Mononuclear cell (primary cell): Measurements from ENCODE around the gene RWDD2A. TPM values are rescaled to one million over a fixed set of nuclear protein-coding genes. Genes with fewer than 3 reads are reported as not detected.
"Not testable (repeated sequence)": the region's sequence is repeated elsewhere in the genome, so short reads cannot be mapped to it uniquely, and the experiment has no call there.

Source experiments
- H3K27me3 ChIP-seq: 2 replicates; pipeline ENCODE4 v1.6.0; 2011; ENCODE audit warnings: low read length, control low read depth; ENCODE audit not compliant: insufficient read depth
- H3K4me1 ChIP-seq: 2 replicates; pipeline ENCODE4 v1.5.1; 2011; ENCODE audit warnings: mild to moderate bottlenecking, low read length, control low read depth; ENCODE audit not compliant: insufficient read depth
- H3K4me3 ChIP-seq: 2 replicates; pipeline ENCODE4 v1.5.1; 2011; ENCODE audit warnings: mild to moderate bottlenecking, low read length, moderate library complexity
- H3K9me3 ChIP-seq: 2 replicates; pipeline ENCODE4 v1.5.1; 2011; ENCODE audit warnings: low read depth, mild to moderate bottlenecking, control low read depth, low read length
- total RNA-seq: library from RNA; depleted of rRNA; stranded (reverse); fragments of >200 nt; gene quantifications from one replicate; pipeline ENCODE4 v1.2.3, GENCODE V29; 2012

RWDD2A gene
- total RNA-seq, 1 donor, result 2.1 TPM

- Histone ChIP-seq H3K4me1 (no peaks in the 10 kb centered on the region), H3K4me3 (no peak overlapping the region), H3K9me3 (no peaks in the 10 kb centered on the region), H3K27me3 (no peaks in the 10 kb centered on the region)
Observed at GRCh38 chr6:83185096-83185495, 8.1 kb upstream of the RWDD2A start.

GRCh38 chr6:83188501-83188900 is 4.7 kb upstream of the RWDD2A start:
- Histone ChIP-seq H3K4me3 (no peak overlapping the region), H3K4me1 (peaks cover 17% of the 10 kb centered on the region), H3K27me3 (no peaks in the 10 kb centered on the region), H3K9me3 (no peaks in the 10 kb centered on the region)

DNA sequence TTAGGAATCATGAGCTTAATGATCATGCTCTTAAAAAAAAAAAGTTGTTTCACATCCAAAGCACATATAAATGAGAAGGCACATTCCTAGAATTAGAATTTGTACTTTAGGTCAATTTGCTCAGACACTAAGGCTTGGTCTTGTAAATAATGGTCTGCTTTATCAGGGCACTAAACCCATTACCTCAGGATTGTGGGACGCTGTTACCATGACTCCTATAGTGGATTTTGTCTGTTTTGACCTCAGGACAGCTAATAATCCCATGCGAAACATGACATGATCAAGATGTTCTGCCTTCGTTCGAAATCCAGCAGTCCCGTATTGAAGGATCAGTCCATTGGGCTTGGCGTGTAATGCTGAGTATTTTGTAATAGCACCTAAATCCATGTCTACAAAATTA is 2.5 kb upstream of the RWDD2A start:
- Histone ChIP-seq H3K9me3 (no peaks in the 10 kb centered on the region), H3K4me3 (no peak overlapping the region), H3K27me3 (no peaks in the 10 kb centered on the region), H3K4me1 (peaks cover 28% of the 10 kb centered on the region)

DNA sequence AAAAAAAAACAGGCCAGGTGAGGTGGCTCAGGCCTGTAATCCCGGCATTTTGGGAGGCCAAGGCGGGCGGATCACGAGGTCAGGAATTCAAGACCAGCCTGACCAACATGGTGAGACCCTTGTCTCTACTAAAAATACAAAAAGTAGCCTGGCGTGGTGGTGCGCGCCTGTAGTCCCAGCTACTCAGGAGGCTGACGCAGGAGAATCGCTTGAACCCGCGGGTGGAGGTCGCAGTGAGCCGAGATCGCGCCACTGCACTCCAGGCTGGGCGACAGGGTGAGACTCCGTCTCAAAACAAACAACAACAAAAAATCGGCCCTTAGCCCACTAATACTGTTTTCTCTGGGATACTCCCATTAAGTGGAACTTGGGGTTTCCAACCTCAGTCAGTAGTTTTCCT is 1.2 kb upstream of the RWDD2A start:
- not testable (repeated sequence) for H3K9me3 ChIP-seq, H3K27me3 ChIP-seq, H3K4me3 ChIP-seq
- peaks cover 28% of the 10 kb centered on the region for H3K4me1 ChIP-seq

- no peaks in the 10 kb centered on the region for H3K27me3 ChIP-seq
- peak overlapping the region; percentile 62 for H3K4me3 ChIP-seq
- H3K9me3 ChIP-seq, result no peaks in the 10 kb centered on the region
- peaks cover 28% of the 10 kb centered on the region for H3K4me1 ChIP-seq
Observed at GRCh38 chr6:83192456-83192855, 701 bp upstream of the RWDD2A start.

GRCh38 chr6:83193747-83194566 is 800 bp downstream of the RWDD2A start:
- Histone ChIP-seq H3K4me1 (peaks cover 28% of the 10 kb centered on the region), H3K27me3 (no peaks in the 10 kb centered on the region), H3K4me3 (peak overlapping the region; percentile 62), H3K9me3 (no peaks in the 10 kb centered on the region)

- no peaks in the 10 kb centered on the region for H3K27me3 ChIP-seq
- no peaks in the 10 kb centered on the region for H3K9me3 ChIP-seq
- H3K4me3 ChIP-seq, result no peak overlapping the region
- peaks cover 9% of the 10 kb centered on the region for H3K4me1 ChIP-seq
Observed at GRCh38 chr6:83198486-83199172, 5.5 kb downstream of the RWDD2A start.

DNA sequence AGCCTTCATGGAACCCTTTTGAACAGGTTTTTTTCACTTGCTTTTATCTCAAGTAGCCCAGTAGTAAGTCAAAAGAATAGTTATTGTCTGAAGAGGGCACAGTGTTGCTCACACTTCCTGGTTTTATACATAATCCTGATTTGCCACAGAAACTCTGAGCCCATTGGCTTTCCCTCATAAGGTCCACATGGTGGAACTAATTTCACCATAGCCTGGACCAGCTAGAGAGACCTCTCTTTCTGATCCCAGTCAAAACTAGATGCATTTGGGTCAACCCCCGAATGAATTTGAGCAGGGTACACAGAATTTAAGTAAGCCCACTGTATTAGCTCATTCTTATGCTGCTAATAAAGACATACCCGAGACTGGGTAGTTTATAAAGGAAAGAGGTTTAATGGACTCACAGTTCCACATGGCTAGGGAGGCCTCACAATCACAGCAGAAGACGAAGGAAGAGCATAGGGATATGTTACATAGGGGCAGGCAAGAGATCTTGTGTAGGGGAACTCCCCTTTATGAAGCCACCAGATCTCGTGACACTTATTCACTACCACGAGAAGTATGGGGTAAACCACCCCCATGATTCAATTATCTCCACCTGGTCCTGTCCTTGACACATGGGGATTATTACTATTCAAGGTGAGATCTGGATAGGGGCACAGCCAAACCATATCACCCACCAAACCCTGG is 6.2 kb downstream of the RWDD2A start:
- H3K9me3 ChIP-seq, result no peaks in the 10 kb centered on the region
- H3K4me1 ChIP-seq, result peaks cover 2% of the 10 kb centered on the region
- H3K27me3 ChIP-seq, result no peaks in the 10 kb centered on the region
- no peak overlapping the region for H3K4me3 ChIP-seq

DNA sequence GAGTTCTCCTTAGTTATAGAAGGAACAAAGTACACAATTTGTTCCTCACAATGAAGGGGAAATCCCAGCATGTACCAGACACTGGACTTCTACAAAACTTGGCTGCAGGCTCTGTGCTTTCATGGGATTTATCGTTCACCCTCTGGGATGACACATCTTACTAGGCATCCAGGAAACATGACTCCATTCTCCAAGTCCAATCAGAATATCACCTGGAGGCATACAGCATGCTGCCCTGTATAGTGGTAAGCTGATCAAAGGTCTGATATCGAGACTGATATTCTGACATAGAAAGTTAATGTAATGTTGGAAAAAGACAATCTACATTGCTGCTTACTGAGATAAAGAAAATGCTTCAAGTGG is 6.7 kb downstream of the RWDD2A start:
- Histone ChIP-seq H3K4me3 (no peak overlapping the region), H3K9me3 (no peaks in the 10 kb centered on the region), H3K4me1 (no peaks in the 10 kb centered on the region), H3K27me3 (no peaks in the 10 kb centered on the region)

DNA sequence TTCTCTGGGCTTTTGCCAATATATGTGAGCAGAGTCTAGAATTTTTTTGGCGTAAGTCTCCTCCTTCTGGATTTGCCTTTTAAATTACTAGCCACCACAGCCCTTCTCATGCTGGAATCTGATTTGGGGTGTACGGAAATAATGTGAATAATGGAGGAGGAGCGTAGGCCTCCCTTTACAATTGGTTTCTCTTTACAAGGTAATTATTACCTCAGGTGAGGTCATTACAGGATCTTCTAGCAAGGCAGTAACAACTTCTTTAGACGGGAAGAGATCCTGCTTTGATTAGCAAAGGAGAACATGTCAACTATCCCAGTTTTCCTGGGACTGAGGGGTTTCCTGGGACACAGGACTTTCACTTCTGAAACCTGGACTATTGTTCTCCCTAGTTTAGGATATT is 8.9 kb downstream of the RWDD2A start:
- Histone ChIP-seq H3K4me1 (no peaks in the 10 kb centered on the region), H3K9me3 (no peaks in the 10 kb centered on the region), H3K4me3 (no peak overlapping the region), H3K27me3 (peaks cover 3% of the 10 kb centered on the region)

GRCh38 chr6:83215131-83216047 is 22.2 kb downstream of the RWDD2A start:
- Histone ChIP-seq H3K4me1 (no peaks in the 10 kb centered on the region), H3K27me3 (peaks cover 10% of the 10 kb centered on the region), H3K4me3 (no peak overlapping the region), H3K9me3 (no peaks in the 10 kb centered on the region)

- H3K9me3 ChIP-seq, result no peaks in the 10 kb centered on the region
- H3K4me1 ChIP-seq, result no peaks in the 10 kb centered on the region
- peaks cover 4% of the 10 kb centered on the region for H3K27me3 ChIP-seq
- no peak overlapping the region for H3K4me3 ChIP-seq
Observed at GRCh38 chr6:83216806-83217205, 23.6 kb downstream of the RWDD2A start.

DNA sequence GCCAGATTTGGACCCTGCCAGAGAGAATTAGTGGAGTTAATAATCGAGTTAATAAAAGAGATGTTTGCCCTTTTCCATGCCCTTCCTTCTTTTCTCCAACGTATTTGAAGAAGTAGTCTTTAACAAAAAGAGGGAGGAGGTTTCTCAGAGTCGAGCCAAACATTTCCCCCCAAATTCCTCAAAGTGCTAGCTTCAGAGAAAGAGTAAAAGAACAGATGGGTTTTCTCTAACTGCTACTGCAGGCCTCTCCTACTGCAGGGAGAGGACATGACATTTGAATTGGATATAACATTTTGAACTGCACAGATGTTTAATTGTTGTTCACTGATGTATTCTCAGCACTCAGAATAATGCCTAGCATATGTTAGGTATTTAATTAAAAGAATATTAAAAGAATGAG is 25.5 kb downstream of the RWDD2A start:
- Histone ChIP-seq H3K4me3 (no peak overlapping the region), H3K9me3 (no peaks in the 10 kb centered on the region), H3K4me1 (no peaks in the 10 kb centered on the region), H3K27me3 (no peaks in the 10 kb centered on the region)

DNA sequence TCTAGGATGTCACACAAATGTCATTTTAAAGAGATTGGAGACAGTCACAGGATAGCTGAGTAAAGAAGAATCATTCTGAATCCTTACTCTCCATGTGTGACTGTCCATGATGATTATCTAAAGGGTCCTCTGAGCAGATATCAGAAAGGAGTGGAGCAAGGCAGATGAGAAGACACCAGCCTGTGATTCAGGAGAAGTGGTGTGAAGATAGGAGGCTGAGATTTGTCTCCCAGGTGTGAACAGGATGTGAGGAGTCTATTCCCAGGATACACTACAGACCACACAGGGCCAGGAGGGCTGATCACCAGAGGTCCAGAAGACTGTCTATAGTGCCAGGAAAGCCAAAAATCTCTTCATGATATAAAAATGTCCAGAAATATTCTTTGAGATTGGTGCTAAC is 27.0 kb downstream of the RWDD2A start:
- H3K9me3 ChIP-seq, result no peaks in the 10 kb centered on the region
- H3K4me1 ChIP-seq, result no peaks in the 10 kb centered on the region

DNA sequence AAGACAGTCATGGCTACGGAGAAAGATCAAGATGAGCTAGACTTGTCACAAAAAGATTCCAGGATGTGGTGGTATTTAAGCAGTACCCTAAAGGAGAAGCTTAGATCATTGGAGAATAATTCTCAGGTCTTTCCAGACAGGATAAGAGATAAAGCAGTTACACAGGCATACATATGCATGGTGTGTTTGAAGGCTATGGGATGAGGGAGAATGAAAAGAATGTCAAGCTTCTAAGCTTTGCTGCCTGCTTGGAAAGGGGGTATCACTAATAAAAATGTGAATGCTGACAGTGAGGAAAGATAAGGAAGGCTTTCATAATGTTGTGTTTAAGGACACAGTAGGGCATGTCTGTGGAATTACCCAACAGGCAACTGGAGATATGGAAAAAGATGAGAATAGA is 28.1 kb downstream of the RWDD2A start:
- H3K4me1 ChIP-seq, result no peaks in the 10 kb centered on the region
- no peaks in the 10 kb centered on the region for H3K27me3 ChIP-seq
- H3K9me3 ChIP-seq, result no peaks in the 10 kb centered on the region
- H3K4me3 ChIP-seq, result no peak overlapping the region

More for the DNA sequence above, 27.0 kb downstream of the RWDD2A start:
- Histone ChIP-seq H3K4me3 (no peak overlapping the region), H3K27me3 (no peaks in the 10 kb centered on the region)
